DMS53 (cell line): Measurements from ENCODE around the gene WDR7.

Experiments used
- DNase-seq: peaks from one replicate; lab custom pipeline; 2025; lab: John Stamatoyannopoulos, UW

Gene WDR7

DNA sequence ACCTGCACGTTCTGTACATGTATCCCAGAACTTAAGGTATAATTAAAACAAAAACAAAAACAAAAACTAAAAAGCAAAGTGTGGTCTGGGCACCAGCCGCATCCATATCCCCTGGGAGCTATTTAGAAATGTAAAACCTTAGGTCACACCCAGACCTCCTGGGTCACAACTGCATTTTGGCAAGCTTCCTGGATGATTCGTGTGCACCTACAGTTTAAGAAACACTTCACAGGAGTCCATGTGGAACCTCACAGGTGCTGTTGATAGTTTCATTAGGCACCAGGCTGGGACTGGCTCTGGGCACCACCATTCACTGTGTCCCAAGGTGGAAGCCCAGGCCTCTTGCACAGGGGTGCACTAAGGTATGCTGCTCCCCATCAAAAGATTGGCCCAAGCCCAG, 392.1 kb downstream of the WDR7 start:
- no peak for DNase-seq

DNA sequence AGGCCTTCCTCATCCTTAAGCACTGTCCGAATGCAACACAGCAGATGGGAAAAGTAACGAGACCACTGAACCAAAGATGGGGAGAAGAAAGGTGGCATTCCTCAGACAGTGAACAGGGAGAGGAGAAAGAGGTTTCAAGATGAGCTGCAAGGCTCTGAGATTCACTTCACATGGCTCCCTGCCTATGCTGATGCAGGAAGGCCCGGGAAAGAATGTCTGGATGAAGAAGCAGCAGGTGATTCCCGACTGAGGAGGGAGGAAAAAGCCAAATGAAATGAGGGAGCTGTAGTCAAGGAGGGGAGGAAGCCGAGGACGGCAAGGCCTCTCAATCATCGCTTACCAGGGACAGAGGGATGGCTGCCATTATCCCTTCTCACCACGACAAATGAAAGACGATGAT, 397.2 kb downstream of the WDR7 start:
- no peak for DNase-seq

DNA sequence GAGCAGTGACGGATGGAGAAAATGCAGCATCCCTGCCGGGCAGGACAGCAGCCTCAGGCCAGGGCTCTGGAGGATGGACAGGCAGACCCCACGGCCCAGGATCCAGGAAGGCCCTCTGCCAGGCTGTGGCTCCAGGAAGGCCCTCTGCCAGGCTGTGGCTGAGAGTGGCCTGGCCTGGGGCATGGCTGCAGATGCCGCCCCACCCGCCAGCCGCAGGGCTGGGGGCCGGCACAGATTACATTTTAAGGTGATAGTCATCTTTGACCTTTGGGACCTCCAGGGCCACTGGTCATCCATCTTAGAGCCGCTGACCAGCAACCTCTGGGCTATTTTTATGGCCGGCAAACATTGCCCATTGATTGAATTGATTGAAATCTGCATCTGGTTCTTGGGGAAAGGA, 397.7 kb downstream of the WDR7 start:
- DNase-seq: no peak

DNA sequence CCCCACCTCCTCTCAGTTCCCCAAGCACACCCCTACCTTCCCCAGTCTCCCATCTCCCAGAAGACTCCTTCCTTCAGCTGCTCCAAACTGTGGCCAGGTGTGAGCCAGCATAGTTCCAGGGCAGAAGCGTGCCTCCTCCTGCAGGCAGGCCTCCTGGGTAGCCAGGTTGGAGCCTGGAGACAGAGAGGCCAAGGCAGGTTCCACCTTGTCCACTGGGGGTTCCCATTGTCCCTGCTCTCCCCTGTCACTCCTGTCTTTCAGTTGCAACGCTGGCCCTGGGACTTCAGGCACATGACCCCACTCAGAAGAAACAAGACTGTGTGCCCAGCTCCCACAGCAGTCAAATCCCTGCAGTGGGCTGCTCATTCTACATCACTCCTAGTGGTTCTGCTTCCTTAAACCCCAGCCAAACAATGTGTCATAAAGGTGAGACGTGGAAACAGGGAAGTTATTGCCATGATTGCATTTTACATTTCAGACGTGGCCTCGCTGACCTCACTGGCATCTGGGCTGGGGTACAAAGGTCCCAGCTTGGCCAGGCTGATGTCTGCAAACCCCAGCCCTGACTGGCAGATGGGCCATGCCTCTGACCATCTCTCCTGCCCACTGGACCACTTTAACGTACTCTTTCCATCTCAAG, 399.3 kb downstream of the WDR7 start:
- peak; percentile 22 for DNase-seq

DNA sequence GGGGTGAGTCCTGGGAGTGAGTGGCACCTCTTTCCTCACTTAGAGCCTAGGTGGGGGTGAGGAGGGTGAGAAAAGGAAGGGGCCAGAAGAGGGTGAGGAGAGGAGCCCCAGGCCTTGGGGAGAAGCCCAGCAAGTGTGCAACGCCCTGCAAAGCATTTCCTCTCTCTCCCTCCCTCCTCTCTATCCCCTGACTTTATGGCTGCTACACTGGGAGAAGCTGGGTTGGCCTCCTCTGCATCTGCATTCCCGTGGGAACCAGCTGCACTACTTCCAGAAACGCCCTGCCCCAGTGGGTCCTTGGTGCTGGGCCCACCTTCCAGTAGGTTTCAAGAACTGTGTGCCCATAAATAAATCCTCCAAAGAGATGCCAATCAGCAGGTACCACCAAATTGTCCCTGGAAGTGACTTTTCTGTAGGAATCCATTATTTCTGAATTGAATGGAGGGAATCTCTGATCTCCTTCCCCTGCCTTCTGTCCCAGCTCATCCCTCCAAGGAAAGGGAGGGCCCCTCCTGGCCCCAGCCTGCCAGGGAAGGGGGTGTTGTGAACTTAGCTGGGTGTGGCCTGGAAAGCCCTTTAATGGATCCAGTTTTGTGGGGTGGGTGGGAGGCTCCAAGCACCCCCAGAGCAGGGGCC, 400.0 kb downstream of the WDR7 start:
- DNase-seq: no peak

DNA sequence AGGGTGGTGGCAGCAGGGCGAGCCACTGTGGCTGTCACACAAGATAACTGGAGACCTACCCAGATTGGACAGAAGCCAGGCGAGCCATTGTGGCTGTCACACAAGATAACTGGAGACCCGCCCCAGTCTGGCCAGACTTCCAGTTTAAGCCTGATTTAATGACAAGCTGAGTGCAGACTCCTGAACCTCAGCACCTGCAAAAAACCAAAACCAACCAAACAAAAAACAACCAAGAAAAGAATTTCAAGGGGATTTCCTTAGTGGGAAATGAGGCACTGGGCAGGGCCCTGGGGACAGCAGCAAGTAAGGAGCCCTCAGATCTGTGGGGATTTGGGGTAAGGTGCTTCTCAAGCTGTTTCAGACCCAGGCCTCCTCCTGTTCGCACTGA, 400.5 kb downstream of the WDR7 start:
- DNase-seq: no peak

DNA sequence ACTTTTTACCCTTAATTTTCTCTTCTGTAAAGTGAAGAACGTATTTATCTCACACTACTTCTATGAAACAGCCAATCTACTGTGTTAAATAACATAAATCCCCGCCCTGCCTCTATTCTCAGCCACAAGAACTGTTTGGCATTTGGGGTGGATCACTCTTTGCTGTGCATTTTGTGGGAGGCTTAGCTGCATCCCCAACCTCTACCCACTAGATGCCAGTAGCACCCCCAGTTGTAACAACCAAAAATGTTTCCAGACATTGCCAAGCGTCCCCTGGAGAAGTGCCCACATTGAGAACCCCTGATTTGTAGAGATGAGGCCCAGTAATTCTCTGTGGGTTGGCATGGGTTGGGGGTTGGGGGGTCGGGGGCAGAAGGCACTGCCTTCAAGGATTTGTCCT, 401.0 kb downstream of the WDR7 start:
- no peak for DNase-seq

DNA sequence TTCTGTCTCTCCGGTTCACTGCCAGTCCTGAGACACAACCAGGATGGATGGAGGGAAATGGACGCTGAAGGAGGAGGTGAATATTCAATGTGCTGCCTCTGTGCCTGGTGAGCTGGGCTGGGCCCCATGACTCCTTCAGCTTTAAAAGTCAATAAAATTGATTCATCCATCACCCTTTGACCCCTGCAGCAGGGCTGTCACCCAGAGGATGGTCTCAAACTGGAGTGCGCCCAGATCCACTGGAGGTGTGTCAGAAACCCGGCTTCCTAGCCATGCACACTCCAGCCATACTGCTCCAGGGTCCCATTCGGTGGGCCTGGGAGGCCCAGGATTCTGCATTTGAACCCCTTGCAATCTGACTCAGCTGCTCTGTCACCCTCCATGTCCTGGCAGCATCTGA, 401.6 kb downstream of the WDR7 start:
- no peak for DNase-seq

DNA sequence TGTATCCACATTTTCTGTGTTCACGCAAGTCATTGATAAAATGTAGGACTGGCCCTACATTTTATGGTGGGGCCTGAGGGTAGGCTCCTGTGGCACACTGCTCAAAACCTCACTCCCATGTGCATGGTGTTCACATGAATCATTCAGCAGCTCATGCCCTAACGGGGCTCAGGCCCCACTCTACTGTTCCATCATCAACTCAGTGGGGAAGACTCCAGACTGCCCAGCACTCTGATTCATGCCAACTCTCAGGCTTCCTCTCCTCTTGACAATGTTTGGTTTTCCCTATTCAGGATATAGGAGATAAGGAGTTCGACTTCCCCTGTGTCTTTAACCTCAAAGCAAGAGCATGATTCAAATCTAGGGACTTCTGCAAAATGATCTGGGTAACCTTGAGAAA, 403.7 kb downstream of the WDR7 start:
- no peak for DNase-seq

DNA sequence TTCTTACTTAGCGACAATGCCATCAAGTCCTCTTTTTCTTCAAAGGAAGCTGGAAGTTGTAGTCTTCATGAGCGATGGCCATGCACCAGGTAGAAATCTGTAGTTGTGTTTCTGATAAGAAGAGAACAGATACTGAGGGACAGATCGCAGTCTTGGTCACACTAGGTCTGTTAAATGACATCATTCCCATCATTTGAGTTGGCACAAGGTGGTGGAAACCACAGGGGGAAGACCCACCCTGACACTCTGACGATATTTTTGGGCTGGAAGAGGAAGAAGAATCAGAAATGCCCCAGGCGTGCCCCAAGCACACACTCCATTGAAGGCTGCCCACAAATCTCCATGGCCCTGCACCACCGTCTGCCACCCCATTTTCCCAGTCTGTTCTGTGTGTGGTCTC, 406.7 kb downstream of the WDR7 start:
- DNase-seq: no peak

DNA sequence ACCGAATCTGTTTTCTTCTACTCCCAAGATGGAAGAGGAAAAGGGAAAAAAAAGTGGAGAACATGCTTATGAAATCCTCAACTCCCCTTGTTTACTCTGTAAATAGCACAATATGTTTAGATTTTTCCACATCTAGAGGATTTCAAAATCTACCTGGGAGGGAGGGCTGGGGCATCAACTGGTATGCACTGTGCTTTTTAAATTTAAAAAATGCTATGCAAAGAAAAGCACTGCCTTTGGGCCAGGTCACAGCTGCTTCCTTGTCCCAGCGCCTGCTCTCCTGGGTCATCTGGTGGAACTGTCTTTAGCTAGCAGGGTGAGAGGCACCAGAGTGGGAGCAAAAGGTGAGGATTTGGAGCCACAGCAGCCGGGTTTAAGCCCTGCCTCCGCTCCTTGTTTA, 407.6 kb downstream of the WDR7 start:
- DNase-seq: no peak

DNA sequence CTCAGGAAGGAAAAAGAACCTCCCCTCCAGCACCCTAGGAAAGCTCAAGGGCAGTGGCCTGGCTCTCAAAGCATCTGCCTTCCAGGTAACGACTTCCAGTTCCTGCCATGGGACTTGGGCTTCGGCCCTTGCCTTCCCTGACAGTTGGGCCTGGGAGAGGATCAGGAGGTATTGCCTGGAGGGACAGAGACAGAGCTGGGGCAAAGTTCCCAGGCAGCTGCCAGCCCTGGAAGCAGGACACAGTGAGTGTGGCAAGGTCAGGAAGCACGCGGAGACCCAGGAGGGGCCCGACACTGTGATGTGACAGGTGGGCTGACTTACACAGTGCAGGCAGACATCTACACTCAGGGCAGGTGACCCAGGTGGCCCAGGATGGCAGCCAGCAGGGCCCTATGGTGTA, 408.2 kb downstream of the WDR7 start:
- no peak for DNase-seq

DNA sequence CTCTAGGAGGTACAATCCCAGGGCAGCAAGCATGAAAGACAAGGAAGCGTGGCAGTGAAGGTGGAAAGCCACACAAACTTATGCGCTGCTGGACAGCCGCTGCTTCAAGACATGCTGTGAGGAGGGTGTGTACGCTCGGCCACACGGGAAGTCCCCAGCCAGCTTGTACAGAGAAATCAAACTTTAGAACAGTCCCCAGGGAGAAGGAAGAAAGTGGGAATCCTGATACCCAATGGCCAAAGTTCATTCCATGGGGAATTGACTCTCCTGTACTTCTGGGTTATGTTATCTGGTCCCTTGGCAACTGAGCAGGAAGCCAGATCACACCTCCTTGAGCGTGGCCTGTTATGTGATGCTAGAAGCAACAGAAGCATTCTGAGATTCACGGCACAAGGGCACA, 409.7 kb downstream of the WDR7 start:
- DNase-seq: no peak

DNA sequence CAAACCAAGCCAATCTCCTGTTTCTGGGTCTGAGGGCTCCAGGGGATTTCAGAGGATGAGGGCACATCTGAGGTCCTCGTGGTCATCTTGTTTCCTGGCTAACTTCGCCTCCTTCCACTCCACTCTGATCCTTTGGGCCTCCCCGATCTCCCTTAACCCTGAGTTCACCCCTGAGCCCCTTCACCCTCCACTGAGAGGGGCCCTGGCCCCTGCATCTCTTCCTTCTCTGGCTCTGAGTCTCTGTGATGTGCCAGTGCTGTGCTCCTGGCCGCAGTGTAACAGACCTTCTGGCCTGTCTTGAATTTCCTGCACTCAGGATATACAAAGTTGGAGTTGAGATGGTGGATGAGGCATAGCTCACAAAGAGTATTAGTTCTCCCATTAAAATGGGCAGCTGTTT, 411.0 kb downstream of the WDR7 start:
- DNase-seq: no peak

DNA sequence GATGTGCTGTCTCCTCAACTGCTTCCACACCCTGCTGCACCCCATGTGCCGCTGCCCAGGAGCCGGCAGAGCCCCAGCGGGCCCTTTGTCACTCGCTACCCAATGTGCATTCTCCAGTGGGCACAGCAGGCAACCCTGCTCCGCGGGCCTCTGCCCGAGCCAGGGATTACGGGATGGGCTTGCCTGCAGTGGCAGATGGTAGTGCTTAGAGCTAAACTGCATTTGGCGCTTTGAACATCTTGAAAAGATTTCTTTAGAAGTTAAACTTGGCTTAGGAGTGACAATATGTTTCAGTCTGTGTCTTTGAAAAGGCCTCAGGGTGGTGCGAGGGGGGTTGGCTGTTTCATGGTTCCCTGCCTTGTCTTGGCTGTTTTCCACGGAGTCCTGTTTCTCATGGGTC, 411.7 kb downstream of the WDR7 start:
- no peak for DNase-seq

DNA sequence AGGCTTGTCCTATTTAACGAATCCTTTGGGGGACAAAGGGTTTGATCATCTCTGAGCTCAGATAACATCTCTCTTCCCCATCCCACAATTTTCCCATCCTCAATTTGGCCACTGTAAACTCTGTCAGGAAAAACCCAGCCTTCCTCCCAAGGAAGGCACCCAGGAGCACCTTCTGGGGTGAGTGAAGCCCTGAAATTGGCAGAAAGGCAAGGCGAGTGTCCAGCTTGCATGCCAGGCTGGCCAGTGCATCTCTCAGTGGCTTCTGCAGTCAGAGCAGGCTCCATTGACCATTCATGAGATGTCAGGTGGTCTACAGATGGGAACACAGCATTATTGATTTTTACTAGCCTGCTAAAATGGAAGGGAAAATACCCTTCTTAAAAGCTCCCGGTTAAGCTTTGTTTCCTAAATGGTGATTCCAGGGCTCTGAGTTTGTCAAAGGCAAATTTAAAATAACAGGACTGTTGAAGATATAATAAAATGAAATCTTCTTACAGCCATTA, 412.5 kb downstream of the WDR7 start:
- no peak for DNase-seq

DNA sequence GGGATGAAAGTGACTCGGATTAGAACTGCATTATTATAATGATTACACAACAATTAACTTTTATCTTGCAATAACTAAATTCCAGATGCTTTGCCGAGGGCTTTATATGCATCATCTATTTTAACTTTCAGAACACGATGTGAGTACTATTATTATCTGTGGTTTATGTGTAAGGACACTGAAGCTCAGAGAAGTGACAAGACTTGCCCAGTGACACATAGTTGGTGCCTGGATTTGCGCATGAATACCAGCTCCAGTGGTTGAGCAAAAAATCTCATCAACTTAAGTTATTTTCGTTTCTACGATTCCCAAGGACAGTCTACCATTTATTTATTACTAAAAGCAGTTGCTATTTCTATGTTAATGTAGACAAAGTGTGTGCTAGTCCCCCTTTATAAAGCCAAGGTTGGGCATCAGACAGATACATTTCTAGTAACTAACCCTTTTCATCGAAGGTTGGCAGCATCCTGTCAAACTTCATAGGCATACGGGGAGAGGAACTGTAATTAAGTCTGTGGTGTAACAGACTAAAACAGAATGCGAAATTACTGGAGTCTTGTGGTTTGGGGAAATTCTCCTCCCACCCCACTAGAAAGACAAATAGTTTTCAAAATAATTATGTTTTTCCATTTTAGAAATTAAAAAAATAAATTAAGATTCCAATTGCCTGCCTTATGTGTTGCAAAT, 422.5 kb downstream of the WDR7 start:
- DNase-seq: no peak

DNA sequence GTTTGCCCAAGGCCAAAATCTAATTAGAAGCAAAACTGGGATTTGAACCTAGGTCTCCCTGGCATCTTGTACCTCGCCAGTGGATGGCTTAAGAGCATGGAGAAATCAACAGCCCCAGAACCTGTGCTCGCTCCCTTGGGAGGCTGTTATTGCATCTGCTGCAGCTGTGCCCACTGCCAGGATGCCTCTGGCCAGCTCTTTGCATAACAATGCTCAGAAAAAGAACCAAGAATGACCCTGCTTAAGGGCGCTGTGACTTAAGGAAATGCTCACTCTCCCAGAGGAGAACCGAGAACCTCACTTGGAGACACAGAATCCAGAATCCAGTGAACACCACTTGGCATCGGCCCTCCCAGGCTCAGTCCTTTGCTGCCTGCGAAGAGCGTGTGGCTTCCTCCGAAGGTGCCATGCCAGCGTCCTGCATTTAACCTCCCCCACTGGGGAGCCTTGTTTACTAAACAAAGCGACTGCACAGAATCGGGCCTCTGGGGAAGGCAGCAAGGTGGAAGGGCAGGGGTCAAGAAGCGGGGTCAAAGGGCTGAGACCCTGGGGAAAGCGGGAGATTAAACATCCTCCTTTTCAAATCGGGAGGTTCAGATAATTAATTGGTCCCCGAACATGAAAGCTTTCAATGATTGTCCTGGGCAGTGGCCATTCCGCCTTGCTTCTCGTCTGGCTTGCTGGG, 424.7 kb downstream of the WDR7 start:
- DNase-seq: no peak

DNA sequence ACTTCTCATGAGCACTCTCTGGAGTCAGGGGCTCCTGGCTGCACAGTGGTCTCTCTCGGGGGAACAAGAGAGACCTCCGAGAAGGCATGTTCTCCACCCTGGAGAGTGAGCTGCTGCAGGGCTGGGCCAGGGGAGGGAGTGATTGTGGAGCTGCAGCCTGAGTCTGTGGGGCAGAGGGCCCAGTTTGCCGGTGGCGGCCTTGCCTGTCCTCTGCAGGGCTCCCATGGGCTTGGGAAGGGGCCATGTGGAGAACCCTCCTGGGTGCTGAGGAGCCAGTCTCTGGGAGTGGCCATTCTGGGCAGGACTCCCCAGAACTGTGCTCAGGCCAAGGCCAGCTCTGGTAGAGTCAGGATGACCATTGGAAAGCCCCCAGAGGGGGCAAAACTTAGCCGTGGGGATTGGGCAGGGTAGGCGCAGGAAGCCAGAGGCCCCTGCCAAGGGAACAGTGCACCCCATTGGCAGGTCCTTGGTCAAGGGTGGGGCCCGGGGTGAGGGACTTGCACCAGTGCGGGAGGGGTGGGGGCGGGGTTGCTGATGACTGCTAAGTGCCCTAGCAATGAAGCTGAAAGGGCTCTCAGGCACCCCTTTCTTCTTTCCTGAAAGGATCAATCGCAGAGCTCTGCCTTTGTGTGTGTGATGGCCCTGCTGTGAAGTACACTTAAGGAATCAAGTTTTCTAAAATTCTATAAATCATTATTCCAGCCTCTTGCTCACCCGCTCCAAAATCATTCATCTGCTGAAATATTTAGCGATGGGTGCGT, 426.0 kb downstream of the WDR7 start:
- no peak for DNase-seq

DNA sequence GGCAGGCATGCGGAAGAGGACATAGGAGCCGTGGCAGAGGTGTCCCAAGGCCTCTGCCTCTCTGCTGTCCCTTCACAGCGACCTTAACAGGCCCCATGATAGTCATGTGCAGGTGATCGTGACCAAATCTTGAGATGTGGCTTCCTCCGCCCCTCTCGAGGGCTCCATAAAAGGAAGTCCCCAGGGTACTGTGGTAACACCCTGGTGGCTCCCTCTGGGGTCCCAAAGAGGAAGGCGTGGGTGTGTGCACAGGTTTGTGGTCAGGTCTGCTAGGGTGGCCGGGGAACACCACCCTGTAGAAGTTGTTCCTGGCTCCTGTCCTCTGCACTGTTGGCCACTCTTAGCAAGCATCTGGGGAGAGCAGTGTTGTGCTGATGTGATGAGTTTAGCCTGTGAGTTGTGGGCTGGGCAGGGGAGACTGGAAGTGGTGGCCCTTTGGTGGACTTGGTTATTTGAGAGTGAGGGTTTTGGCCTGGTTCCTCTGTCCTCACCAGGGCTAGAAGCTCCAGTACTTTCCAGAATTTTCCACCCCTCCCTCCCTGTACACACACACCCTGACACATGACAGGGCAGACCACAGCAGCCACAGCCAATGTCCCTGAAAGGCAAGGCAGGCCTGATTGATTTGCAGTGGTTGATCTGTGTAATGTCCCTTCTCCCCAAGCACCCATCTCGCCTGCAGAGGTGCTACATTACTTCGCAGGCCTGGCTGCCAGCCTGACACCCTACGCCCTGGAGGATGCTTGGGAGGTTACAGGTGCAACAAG, 426.8 kb downstream of the WDR7 start:
- no peak for DNase-seq

DNA sequence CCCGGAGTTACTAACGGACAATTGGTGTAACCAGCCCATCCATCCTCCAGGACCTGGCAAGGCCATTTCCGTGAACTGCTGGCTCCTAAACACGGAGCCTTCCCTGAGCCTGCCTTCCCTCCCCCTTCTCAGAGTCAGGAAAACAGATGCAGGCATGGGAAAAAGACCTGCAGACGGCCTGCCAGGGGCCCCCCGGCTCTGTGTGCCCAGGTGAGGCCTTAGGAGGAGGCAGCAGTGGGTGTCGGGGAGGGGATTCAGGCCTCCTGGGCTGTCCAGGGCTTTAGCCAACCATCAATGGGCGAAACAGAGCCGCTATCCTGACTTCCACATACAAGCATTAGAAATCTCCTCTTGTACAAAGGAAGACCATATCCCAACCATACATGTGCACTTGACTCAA, 427.5 kb downstream of the WDR7 start:
- DNase-seq: no peak
